Esophagus muscularis mucosa (tissue), 4 donors: Measurements from ENCODE around the gene ANGPTL5.

Experiments
- CTCF ChIP-seq, 3 experiments: fragments of 200-600 bp in 2 of 3; fragments of 450-650 bp in 1 of 3; sonication (generic) in 2 of 3; IDR thresholded peaks; one replicate each; pipeline ENCODE4 v1.5.1; 2017 to 2019; ENCODE audit warnings: antibody characterized with exemption in 3 of 3, mild to moderate bottlenecking in 2 of 3, moderate library complexity in 1 of 3
- EP300 ChIP-seq: sonication (generic); formaldehyde crosslinking; IDR thresholded peaks from one replicate; pipeline ENCODE4 v1.6.1; 2017; ENCODE audit warnings: antibody characterized with exemption
- POLR2A ChIP-seq: fragments of 450-650 bp; IDR thresholded peaks from one replicate; pipeline ENCODE4 v1.6.1; 2017; ENCODE audit warnings: antibody characterized with exemption, moderate library complexity, mild to moderate bottlenecking, low read depth

- TF ChIP-seq POLR2A (no peak), EP300 (no peak), CTCF (IDR thresholded peaks at IDR 0.05) (no peak)
Observed at GRCh38 chr11:101870510-101870909, 45.8 kb downstream of the ANGPTL5 start.
